Measurements from ENCODE around the gene PRSS57. TPM values are rescaled to one million over a fixed set of nuclear protein-coding genes. Genes with fewer than 3 reads are reported as not detected.

The PRSS57 gene
- polyA plus RNA-seq, 1 donor (not counting 4 experiments of a cell fraction or from before 2014, with no cell fraction given), result not detected

GRCh38 chr19:681029-682019, 13.9 kb downstream of the PRSS57 start:
- no peak for FAIRE-seq
- no peak for DNase-seq (ENCODE audit: low read depth, low spot score)
- H2AFZ ChIP-seq (ENCODE audit: control insufficient read depth, low read length), result no peak overlapping the region

DNA sequence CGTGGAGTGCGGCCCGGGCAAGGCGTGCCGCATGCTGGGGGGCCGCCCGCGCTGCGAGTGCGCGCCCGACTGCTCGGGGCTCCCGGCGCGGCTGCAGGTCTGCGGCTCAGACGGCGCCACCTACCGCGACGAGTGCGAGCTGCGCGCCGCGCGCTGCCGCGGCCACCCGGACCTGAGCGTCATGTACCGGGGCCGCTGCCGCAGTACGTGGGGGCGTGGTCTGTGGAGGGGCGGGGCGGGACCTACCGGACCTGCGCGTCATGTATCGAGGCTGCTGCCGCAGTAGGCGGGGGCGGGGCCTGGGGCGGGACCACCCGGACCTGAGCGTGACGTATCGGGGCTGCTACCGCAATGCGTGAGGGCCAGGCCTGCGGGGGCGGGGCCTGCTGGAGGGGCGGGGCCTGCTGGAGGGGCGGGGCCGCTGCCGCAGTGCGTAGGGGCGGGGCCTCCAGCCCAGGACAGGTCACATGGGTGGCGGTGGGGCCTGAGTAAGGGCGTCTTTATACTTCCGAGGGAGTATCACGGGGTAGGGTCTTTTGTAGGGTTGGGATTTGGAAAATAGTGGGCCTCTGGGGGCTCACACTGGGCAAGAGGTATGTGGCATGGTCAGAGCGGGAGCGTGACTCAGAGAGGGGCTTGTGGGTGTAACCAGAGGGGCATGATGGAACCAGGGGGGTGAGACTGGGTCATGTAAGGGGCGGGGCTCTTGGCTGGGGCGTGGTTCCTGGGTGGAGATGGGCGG, 14.8 kb downstream of the PRSS57 start:
- dilution Hi-C loops (cut with MboI; ENCODE audit: extremely low pct_ligation_motif_present, low sequenced_read_pairs), result no loop called here
- Histone ChIP-seq H3K27me3 (ENCODE audit: control insufficient read depth, extremely low read depth, insufficient read depth, low read length) (no peaks in the 10 kb centered on the region), H3K36me3 (ENCODE audit: control insufficient read depth in 2 of 2, extremely low read depth in 1 of 2, insufficient read depth in 2 of 2, low read length in 2 of 2) (peaks cover 9 to 29% of the 10 kb centered on the region in 2 experiments), H3K9me3 (ENCODE audit: control insufficient read depth, low read depth, low read length) (no peaks in the 10 kb centered on the region), H3K27ac (ENCODE audit: control insufficient read depth, insufficient read depth, low read length) (peak overlapping the region; percentile 83), H2AFZ (ENCODE audit: control insufficient read depth, low read length) (peak overlapping the region; percentile 49), H3K79me2 (ENCODE audit: control insufficient read depth, insufficient read depth, low read length) (peaks cover 23% of the 10 kb centered on the region), H3K9me1 (ENCODE audit: control insufficient read depth, extremely low read depth, insufficient read depth, low read length) (peaks cover 2% of the 10 kb centered on the region), H3K9ac (ENCODE audit: control insufficient read depth, extremely low read depth, insufficient read depth, low read length) (peak overlapping the region; percentile 70), H3K4me3 (ENCODE audit: control insufficient read depth in 2 of 3, extremely low read depth in 1 of 3, insufficient read depth in 2 of 3, low read depth in 1 of 3, low read length in 3 of 3) (peak overlapping the region; percentile 26 to 65 (median 51)), H3K4me1 (ENCODE audit: control insufficient read depth, extremely low read depth, insufficient read depth, low read length) (peaks cover 25% of the 10 kb centered on the region), H3K4me2 (ENCODE audit: control insufficient read depth, extremely low read depth, insufficient read depth, low read depth, low read length) (peak overlapping the region; percentile 90), H4K20me1 (ENCODE audit: control insufficient read depth, extremely low read depth, insufficient read depth, low read length) (peaks cover 21% of the 10 kb centered on the region)
- peak; percentile 5 for FAIRE-seq
- peak; percentile 92 for DNase-seq (ENCODE audit: low read depth, low spot score)
- no peak for TF ChIP-seq EZH2 (IDR thresholded peaks at IDR 0.05; ENCODE audit: low read length)
- TF ChIP-seq, protein P1, sequence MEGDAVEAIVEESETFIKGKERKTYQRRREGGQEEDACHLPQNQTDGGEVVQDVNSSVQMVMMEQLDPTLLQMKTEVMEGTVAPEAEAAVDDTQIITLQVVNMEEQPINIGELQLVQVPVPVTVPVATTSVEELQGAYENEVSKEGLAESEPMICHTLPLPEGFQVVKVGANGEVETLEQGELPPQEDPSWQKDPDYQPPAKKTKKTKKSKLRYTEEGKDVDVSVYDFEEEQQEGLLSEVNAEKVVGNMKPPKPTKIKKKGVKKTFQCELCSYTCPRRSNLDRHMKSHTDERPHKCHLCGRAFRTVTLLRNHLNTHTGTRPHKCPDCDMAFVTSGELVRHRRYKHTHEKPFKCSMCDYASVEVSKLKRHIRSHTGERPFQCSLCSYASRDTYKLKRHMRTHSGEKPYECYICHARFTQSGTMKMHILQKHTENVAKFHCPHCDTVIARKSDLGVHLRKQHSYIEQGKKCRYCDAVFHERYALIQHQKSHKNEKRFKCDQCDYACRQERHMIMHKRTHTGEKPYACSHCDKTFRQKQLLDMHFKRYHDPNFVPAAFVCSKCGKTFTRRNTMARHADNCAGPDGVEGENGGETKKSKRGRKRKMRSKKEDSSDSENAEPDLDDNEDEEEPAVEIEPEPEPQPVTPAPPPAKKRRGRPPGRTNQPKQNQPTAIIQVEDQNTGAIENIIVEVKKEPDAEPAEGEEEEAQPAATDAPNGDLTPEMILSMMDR (optimal IDR thresholded peaks at IDR 0.05 in 1 of 3, IDR thresholded peaks at IDR 0.05 in 1 of 3, conservative IDR thresholded peaks at IDR 0.05 in 1 of 3; ENCODE audit: extremely low read depth in 1 of 3, insufficient read depth in 2 of 3, low read length in 3 of 3), result peak; percentile 14 to 77 (median 47)

More at GRCh38 chr19:681029-682019, 13.9 kb downstream of the PRSS57 start:
- dilution Hi-C loops (cut with MboI; ENCODE audit: extremely low pct_ligation_motif_present, low sequenced_read_pairs), result no loop called here
- H3K9me3 ChIP-seq (ENCODE audit: control insufficient read depth, low read depth, low read length), result no peaks in the 10 kb centered on the region
- H3K4me2 ChIP-seq (ENCODE audit: control insufficient read depth, extremely low read depth, insufficient read depth, low read depth, low read length), result peak overlapping the region; percentile 82
- H4K20me1 ChIP-seq (ENCODE audit: control insufficient read depth, extremely low read depth, insufficient read depth, low read length), result peaks cover 21% of the 10 kb centered on the region
- peaks cover 23% of the 10 kb centered on the region for H3K79me2 ChIP-seq (ENCODE audit: control insufficient read depth, insufficient read depth, low read length)
- no peaks in the 10 kb centered on the region for H3K27me3 ChIP-seq (ENCODE audit: control insufficient read depth, extremely low read depth, insufficient read depth, low read length)
- no peak for TF ChIP-seq EZH2 (IDR thresholded peaks at IDR 0.05; ENCODE audit: low read length)
- TF ChIP-seq, protein P1 (optimal IDR thresholded peaks at IDR 0.05 in 1 of 3, IDR thresholded peaks at IDR 0.05 in 1 of 3, conservative IDR thresholded peaks at IDR 0.05 in 1 of 3; ENCODE audit: extremely low read depth in 1 of 3, insufficient read depth in 2 of 3, low read length in 3 of 3), result no peak
- H3K9me1 ChIP-seq (ENCODE audit: control insufficient read depth, extremely low read depth, insufficient read depth, low read length), result peaks cover 2% of the 10 kb centered on the region
- H3K4me3 ChIP-seq (ENCODE audit: control insufficient read depth in 2 of 3, extremely low read depth in 1 of 3, insufficient read depth in 2 of 3, low read depth in 1 of 3, low read length in 3 of 3), result peak overlapping the region in 1 of 3 experiments; percentile 20
- peaks cover 9 to 29% of the 10 kb centered on the region in 2 experiments for H3K36me3 ChIP-seq (ENCODE audit: control insufficient read depth in 2 of 2, extremely low read depth in 1 of 2, insufficient read depth in 2 of 2, low read length in 2 of 2)
- H3K27ac ChIP-seq (ENCODE audit: control insufficient read depth, insufficient read depth, low read length), result peak overlapping the region; percentile 83
- peaks cover 20% of the 10 kb centered on the region for H3K4me1 ChIP-seq (ENCODE audit: control insufficient read depth, extremely low read depth, insufficient read depth, low read length)
- H3K9ac ChIP-seq (ENCODE audit: control insufficient read depth, extremely low read depth, insufficient read depth, low read length), result peak overlapping the region; percentile 70

Measured in keratinocyte (primary cell).